HG03575 (cell line): ENCODE data around the gene HCFC1.
"Not testable (repeated sequence)": the region's sequence is repeated elsewhere in the genome, so short reads cannot be mapped to it uniquely, and the experiment has no call there.

Source experiments
- ATAC-seq: cut with Tn5 transposase; IDR thresholded peaks from one replicate; pipeline ENCODE4 v1.9.1; 2021; ENCODE audit not compliant: unreplicated experiment, insufficient number of reproducible peaks, low FRiP score; ENCODE audit errors: extremely low read depth

The HCFC1 gene

GRCh38 chrX:153981231-153981630 lies 9.6 kb upstream of the HCFC1 start:
- no peak for ATAC-seq

- not testable (repeated sequence) for ATAC-seq
Observed at GRCh38 chrX:153980394-153980793, 8.8 kb upstream of the HCFC1 start.

- no peak for ATAC-seq
Observed at GRCh38 chrX:153974726-153975286, 3.2 kb upstream of the HCFC1 start.

- no peak for ATAC-seq
Observed at GRCh38 chrX:153974003-153974725, 2.5 kb upstream of the HCFC1 start.

GRCh38 chrX:153973127-153974002 lies 1.7 kb upstream of the HCFC1 start:
- ATAC-seq: no peak

GRCh38 chrX:153972368-153973126 lies 929 bp upstream of the HCFC1 start, which contains the start of gene TMEM187:
Gene TMEM187 (plus strand): TSS chrX:153972754. CDS start chrX:153982063, 9,309 bp downstream.
- peak; percentile 25 for ATAC-seq

- ATAC-seq: no peak
Observed at GRCh38 chrX:153971124-153971449, 531 bp downstream of the HCFC1 start.

GRCh38 chrX:153970357-153971123 lies 1.1 kb downstream of the HCFC1 start:
- no peak for ATAC-seq

GRCh38 chrX:153969904-153970356 lies 1.7 kb downstream of the HCFC1 start:
- ATAC-seq: no peak

- no peak for ATAC-seq
Observed at GRCh38 chrX:153969125-153969903, 2.3 kb downstream of the HCFC1 start.

GRCh38 chrX:153968754-153969124 lies 2.9 kb downstream of the HCFC1 start:
- no peak for ATAC-seq

GRCh38 chrX:153968255-153968654 lies 3.4 kb downstream of the HCFC1 start:
- no peak for ATAC-seq

GRCh38 chrX:153967536-153968224 lies 3.9 kb downstream of the HCFC1 start:
- ATAC-seq: no peak

GRCh38 chrX:153966841-153967535 lies 4.6 kb downstream of the HCFC1 start:
- ATAC-seq: no peak

- ATAC-seq: no peak
Observed at GRCh38 chrX:153966283-153966688, 5.3 kb downstream of the HCFC1 start.

GRCh38 chrX:153965406-153965805 lies 6.2 kb downstream of the HCFC1 start:
- no peak for ATAC-seq

- no peak for ATAC-seq
Observed at GRCh38 chrX:153964105-153964504, 7.5 kb downstream of the HCFC1 start.
